UCSD-AML1 (cell line): ENCODE results near the gene AZIN2.
A peak's percentile ranks its signal among the peaks of the same experiment; 100 is the strongest.
"Not testable (repeated sequence)": the region's sequence is repeated elsewhere in the genome, so short reads cannot be mapped to it uniquely, and the experiment has no call there.

Source experiments
- DNase-seq: peaks from one replicate; lab custom pipeline; 2025; ENCODE audit not compliant: unreplicated experiment; lab: John Stamatoyannopoulos, UW

Gene AZIN2

DNA sequence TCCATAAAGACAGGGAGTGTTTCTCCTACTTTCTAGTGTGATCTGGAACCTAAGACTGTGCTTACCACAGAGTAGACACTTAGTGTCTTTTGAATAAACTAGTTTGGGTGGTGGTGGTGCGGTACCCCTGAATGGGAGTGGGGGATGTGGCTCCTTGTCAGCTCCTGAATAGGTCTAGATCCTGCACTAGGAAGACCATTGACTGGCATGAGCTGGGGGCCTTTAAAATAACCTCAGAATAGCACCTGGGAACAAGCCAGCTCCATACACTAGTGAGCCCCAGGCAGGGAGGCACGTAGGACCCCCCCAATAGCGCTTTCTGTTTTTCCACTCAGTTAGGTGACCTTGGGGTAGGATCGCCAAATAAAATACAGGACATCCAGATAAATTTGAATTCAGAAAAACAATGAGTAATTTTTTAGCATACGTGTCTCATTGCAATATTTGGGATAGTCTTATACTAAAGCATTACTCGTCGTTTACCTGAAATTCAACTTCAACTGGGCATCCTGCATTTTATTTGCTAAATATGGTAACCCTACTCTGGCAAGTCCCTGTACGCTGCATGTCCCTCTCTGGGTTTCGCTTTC lies 45.6 kb downstream of the AZIN2 start:
- DNase-seq: no peak

DNA sequence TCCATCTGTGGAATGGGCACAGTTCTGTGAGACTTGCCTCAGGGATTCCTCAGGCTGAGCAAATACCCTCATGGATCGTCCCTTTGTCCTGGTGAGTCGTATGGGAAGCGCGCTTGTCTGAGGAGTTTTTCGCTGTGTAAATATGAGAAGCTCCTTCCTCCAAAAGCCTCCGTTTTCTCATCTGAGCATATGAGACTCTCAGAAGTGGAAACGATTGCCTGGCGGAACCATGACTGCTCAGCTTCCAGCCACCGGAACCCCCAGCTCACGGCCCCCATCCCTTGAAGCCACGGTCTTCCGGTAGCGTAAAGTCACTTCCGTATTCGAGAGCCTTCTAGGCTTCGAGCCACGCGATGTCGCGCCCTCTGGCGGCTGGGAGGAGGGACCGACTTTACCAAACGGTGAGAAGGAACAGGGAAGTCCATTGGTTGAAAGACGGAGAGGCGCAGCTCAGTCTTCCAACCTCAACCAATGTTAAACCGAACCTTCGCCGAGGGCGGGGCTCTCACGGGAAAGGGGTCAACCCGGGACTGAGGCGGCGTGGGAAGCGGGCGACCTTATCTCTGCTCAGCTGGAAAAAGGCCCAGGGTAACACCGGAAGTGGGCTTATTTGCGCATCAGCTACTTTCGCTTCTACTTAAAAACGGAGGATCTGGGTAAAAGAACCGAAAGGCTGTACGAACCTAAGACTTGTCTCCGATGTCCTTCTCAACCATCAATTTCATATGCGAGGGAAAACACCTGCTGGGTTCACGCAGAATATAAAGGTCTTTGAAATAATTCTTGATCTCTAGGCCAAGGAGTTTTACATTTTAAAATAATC lies 46.3 kb downstream of the AZIN2 start:
- DNase-seq: peak; percentile 98

DNA sequence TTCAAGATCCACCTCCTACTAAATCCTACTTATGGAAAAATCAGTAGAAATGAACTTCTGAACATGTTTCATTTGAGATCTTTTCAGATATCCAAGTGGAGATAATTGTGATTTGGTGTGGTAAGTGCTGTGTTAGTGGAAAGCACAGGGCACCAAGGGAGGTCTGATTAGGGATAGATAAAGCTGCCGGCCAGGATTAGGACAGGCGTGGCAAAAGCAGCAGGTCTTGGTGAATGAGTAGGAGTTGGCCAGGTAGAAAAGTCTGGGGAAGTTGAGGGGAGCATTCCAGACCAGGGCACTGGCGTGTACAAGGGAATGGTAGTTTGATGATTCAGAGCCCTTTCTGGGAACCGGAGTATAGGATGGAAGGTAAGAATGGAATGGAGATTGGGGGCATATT lies 47.8 kb downstream of the AZIN2 start:
- no peak for DNase-seq

DNA sequence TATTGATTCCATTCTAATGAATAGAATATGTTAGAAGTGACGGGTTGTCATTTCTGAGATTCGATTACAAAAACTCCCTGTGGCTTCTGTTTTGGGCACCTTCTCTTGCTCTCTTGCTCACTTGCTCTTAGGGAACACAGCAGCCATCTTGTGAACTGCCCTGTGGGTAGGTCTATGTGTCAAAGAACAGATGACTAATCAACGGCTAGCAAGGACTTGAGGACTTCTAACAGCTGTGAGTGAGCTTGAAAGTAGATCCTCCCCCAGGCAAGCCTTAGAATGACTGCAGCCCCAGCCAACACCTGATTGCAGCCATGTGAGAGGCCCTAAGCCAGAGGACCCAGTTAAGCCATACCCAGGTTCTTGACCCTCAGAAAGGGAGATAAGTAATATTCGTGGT lies 49.3 kb downstream of the AZIN2 start:
- no peak for DNase-seq

DNA sequence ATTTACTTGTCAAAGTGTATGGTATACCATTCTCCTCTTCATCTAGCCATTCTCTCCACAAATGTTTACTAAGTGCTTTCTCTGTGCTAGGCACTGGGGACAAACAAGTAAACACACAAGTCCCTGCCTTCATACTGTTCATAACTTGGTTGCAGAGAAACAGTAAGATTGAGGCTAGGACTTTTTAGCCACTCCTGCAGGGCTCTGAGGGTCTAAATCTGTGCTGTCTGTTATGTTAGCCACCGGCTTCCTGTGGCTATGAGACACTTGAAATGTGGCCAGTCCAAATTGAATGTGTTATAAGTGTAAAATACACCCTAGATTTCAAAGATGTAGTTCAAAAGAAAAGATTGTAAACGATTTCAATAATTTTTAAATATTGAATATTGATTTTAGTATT lies 50.2 kb downstream of the AZIN2 start:
- no peak for DNase-seq

DNA sequence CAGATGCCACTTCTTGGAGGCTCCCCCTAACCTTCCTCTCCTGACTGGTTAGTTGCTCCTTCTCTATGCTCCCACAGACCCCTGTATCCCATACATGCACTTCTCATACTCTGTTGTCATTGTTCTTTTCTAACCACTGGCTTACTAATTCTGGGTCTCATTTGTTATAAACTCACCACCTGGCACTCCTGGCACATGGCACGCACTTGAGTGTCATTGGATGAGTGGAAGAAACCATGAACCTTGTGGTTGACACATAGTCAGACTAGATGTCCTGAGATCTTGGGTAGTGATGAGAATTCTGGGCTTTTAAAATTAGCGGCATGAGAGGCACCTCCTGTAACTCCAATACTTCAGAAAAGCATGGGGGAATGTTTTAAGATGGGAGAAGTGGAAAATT lies 51.6 kb downstream of the AZIN2 start:
- no peak for DNase-seq

DNA sequence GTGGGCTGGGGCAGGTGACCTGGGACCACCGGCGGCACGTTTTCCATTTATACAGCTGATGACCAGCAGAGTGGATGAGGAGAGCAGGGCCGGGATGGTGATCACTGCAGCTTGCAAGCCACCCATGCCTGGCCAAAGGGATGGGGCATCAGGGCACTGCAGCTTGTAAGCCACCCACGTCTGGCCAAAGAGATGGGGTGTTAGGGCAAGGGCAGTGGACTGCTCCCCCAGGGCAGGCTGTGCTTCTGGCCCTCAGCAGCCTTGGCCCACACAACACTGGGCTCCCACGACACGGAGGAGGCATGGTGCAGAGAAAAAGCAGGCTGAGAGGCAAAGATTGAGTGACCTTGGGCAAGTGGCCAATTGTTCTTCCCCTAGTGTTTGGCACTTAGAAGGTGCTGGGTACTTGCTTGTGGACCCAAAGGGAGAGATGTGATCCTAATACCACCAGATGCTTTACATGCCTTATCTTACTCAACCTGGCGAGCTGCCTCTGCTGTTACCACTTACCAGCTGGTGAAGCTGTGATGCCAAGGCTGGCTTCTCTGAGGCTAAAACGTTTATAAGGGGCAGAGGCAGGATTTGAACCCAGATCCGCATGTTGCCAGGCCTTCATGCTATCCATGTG lies 52.6 kb downstream of the AZIN2 start:
- no peak for DNase-seq

DNA sequence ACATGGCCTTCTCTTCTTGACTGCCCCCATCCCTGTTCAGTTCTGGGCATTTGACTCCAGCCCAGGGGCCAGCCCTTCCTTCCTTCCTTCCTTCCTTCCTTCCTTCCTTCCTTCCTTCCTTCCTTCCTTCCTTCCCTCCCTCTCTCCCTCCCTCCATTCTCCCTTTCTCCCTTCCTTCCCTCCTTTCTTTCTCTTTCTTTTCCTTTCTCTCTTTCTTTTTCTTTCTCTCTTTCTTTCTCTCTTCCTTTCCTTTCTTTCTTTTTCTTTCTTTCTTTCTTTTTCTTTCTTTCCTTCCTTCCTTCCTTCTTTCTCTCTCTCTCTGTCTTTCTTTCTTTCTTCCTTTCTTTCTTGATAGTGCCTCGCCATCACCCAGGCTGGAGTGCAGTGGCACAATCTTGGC lies 55.1 kb downstream of the AZIN2 start:
- not testable (repeated sequence) for DNase-seq

DNA sequence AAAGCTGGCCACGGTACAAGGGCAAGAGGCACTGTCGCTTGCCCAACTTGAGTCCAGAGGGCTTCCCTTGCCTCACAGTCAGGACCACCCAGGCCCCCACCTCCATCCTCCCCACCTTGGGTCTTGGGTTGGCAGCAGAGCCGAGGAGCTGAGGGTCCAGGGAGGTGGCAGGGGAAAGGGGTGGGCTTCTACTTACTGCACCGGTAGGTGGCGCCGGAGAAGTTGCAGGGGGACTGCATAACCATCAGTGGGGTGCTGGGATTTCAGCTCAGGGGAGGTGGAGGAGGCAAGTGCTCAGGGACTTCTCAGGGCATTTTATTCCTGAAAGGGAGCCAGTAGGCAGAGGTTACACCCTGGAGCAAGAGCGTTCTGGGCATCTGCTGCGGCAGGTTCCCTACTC lies 56.8 kb downstream of the AZIN2 start:
- peak; percentile 46 for DNase-seq

DNA sequence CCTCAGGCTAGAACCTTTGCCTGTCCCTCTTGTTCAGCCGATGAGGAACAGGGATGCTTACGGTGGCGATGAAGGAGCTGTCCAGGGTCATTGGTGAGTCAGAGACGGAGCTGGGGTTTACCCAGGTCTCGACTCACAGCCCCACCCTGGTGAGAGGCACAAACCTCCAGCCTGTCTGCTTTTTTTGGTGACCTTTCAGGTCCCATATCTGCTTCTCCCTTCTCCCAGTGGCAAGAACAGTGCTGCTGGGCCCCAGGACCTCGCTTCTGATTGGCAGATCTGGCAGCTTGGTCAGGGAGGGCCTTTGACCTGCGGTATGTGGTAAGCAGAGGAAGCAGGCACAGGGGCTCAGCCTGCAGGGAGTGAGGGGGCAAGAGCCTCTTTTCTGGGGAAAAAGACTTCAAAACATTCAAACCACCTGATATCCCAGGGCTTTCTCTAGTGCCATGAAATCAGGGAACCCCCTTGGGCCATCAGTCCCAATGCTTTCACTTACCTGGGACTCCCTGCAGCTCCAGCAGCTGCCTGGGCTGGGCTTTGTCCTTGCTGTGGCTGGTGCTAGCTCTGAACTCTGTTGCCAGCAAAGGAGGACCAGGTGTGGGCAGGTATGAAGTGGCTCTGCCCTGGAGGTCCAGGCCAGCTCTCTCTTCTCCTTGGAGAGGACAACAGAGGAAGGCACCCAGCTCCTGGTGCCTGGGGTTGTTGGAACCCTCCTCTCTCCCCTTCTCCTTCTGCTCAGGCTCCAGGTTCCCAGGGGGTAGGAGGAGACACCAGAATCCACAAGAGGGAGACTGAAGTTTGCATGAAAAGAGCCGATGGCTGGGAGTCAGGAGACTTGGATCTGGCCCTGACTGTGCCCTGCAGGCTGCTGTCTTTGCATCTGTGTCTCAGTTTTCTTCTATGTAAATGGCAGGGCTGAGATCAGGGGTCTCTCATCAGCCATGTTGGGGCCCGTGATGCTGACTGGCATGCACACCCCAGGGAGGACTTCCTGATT lies 59.5 kb downstream of the AZIN2 start:
- DNase-seq: no peak

DNA sequence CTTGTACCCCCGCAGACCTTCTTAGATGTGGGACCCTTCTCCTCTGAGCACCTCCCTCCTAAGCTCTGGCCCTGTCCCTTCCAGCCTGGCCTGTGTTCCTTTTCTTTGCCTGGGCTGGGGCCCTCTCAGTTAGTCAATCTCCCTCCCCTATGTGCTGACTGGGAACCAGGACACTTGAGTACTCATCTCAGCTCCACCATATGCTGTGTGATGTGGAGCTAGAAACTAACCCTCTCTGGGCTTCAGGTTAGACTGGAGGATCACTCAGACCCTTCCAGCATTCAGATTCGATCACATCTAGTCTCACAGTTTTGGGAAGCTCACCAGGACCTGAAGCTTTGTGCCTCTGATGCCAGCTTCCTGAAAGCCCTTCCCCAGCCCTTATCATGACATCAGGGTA lies 60.3 kb downstream of the AZIN2 start:
- no peak for DNase-seq

DNA sequence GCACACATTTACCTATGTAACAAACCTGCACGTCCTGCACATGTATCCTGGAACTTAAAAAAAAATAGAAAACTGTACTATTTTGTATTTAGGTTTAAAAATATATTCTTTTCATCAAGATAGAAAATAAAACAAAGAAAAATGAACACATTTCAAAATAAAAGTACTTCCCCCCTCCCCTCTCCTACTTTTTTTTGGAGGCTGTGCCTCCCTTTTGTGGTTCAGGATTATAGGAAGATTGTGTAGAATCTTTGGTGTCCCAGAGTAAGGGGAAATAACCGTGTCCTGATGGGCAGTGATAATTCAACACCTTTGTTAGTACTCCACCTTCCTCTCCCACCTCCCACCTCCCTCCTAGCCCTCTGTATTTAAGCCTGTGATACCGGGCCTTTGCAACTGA lies 60.8 kb downstream of the AZIN2 start:
- no peak for DNase-seq

DNA sequence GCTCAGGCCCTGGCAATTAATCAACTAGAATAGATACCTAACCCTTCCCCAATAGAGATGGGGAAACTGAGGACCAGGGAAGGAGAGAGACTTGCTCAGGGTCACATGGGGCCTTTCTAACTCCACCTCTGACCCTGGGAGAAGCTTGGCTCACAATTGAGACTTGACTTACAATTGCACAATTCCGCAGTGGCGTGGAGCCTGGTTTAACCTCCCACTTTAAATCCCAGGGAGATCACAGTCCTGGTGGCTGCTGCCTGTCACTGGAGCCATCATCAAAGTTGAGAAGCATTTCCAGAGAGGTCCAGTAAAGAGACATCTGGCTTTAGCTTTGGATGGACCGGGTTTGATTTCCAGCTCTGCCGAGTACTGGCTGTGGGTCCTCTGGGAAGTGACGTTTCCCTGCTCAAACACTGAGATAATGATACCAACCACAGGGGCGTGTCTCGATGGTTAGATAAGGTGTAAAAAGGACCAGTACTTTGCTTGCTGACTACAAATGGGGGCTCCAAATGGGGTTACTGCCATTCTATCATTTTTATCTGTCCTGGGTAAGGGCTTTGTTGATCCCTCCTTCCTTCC lies 61.6 kb downstream of the AZIN2 start:
- no peak for DNase-seq

DNA sequence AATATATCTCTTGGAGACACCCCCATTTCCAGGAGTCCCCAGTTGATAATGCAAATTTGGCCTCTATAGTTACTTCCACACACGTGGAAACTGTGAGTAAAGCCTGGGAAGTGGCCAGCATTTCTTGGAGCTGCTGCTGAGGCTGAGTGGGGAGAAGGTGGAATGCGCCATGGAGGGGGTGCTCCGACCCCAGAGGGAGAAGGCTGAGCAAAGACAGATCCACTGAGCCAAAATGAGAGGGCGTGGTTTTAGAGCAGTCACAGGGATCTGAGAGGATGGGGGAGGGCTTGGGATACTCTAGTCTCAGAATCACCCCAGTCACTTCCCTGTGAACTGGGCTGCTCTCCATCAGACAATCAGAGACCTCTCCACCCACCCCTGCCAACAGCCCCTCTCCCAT lies 62.2 kb downstream of the AZIN2 start:
- no peak for DNase-seq

DNA sequence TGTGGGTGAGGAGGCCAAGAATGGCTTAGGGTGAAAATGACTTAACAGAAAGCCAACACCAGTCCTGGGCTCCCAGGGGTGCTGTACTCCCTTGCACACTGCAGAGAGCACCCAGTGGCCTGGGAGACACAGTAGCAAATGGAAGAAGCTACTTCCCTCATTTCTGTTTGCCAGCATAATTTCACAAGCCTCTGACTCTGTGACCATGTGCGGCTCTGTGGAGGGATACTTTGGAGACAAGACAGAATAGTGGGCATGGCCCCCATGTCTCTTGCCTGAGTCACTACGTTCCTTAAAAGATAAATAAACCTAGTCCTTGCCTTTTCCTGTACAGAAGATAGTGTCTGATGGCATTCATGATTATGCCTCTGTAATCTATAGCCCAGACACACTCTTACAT lies 62.7 kb downstream of the AZIN2 start:
- no peak for DNase-seq

DNA sequence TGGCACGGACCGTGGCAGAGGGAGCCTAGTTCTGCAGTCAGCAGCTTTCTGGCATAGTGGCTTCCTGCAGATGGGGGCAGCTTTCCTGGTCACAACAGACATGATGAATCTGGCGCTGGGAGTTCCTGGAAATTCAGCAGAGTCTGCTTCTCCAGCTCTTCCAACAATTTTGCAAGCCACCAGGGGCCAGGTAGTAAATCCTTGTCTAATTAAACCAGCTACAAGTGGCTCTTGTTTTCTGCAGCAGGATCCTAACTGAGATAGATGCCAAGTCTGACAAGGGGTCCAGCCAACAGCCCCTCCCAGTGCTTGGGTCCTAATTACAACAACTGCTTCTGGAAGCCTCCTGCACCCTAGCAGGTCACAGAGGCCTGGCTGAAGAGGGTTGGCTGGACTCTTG lies 65.0 kb downstream of the AZIN2 start:
- DNase-seq: no peak

DNA sequence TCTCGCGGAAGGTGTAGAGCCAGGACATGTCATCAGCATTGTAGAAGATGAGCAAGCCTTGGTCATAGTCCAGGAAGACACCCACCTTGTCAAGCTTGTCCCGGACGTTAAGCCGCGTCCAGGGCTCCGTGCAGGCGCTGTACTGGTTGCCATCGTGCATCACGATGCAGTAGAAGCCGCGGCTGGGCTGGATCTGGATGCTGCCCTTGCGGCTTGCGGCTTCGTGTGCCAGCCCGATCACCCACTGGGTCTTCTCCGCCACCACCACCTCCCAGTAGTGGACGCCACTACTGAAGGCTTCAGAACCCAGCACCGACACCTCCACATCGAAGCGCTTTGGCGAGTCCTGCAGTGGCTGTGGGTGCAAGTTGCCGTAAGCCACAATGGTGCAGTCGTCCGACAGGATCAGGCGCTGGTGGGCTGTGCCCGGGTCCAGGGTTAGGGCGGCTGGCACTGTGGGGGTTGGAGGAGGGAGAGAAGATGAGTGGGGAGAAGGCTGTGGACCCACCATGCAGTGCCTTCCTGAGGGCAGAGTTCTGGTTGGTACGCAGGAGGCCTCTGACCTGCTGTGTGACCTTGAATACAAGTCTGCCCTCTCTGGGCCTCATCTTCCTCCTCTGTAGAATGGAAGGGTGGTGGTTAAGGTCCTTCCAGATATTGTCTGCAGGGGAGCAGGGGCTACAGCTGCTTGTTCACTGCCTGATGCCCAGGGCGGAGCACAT lies 66.5 kb downstream of the AZIN2 start:
- DNase-seq: no peak

DNA sequence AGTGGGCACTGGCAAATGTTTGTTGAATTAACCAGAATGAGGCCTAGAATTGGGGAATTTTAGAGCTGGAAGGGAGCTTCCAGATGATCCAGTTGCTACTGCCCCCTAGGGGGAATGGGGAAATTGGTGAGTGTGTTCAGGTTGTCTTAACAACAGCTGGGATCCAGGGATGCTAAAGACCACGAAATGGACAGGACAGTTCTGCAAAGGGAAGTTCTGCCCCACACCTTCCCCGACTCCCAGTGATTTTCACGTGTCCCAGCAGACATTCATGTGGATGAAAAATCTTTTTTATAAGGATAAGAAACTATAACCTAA lies 67.0 kb downstream of the AZIN2 start:
- DNase-seq: no peak

DNA sequence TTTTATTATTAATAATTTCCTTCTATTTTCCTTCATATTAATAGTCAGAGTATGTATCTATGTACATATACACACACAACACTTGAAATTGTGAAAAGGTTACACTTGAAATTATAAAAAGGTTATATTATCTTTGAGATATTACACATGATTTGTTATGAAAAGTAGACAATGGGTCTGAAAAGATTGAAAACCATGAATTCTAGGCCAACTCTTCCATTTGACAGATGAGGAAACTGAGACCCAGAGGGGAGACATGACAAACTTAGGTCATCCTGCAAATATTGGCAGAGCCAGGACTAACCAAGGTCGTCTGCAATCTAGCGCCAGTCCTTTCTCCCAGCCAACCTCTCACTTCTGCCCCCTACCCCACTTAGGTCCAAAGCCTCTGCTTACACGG lies 67.7 kb downstream of the AZIN2 start:
- DNase-seq: no peak

DNA sequence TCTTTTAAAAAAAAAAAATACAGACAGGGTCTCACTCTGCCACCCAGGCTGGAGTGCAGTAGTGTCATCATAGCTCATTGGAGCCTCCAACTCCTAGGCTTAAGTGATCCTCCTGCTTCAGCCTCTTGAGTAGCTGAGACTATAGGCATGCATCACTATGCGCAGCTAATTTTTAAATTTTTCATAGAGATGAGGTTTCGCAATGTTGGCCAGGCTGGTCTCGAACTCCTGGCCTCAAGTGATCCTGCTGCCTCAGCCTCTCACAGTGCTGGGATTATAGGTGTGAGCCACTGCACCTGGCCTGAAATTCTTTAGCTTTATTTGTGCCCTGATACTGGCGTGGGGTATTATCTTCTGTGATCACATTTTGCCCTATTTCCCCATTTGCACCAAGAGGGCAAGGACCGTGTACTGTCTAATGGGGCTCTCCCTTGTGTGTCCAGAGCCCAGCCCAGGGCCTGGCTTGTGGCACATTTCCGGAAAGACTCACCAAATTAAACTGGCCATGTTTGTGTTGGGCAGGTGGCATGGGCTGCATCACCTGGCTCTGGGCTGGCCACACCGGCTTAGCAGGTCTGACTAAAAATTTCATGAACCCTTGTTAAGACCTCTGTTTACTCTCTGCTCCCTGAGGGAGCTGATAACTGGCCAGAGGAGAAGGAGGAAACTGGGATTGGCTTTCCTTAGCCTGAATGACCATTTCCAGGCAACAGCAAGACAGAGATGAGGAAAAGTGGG lies 68.7 kb downstream of the AZIN2 start:
- DNase-seq: no peak
